ENCODE measurements around the gene TMEM101. TPM values are rescaled to one million over a fixed set of nuclear protein-coding genes. Genes with fewer than 3 reads are reported as not detected.
"Not testable (repeated sequence)": the region's sequence is repeated elsewhere in the genome, so short reads cannot be mapped to it uniquely, and the experiment has no call there.

The TMEM101 gene
- total and polyA plus RNA-seq, 2 experiments from 2014 or later, result 25.0 to 45.4 TPM

GRCh38 chr17:44038604-44039011 is 23.8 kb upstream of the TMEM101 start:
- H3K27me3 ChIP-seq (replicated peaks; ENCODE audit: insufficient read depth), result no peaks in the 10 kb centered on the region
- 51 to 60% methylated on average over 3 of the region's 3 CpGs for WGBS, 2 experiments (ENCODE audit: low coverage in 1 of 2, low lambda C conversion rate in 2 of 2, missing lambda C conversion rate in 2 of 2)
- no peaks in the 10 kb centered on the region for H3K9me3 ChIP-seq (ENCODE audit: low read depth)
- H3K4me3 ChIP-seq, result no peak overlapping the region
- H3K4me1 ChIP-seq (ENCODE audit: insufficient read depth), result peaks cover 26% of the 10 kb centered on the region
- DNase-seq, result no peak
- H3K36me3 ChIP-seq (ENCODE audit: low read depth), result peaks cover 34% of the 10 kb centered on the region
- TF ChIP-seq EZH2 (IDR thresholded peaks at IDR 0.05; ENCODE audit: insufficient read depth, poor library complexity, severe bottlenecking) (no peak), EZH2phosphoT487 (IDR thresholded peaks at IDR 0.05; ENCODE audit: insufficient read depth, low read depth) (no peak)
- H2AFZ ChIP-seq, result no peak overlapping the region
- H3K4me2 ChIP-seq (ENCODE audit: unreplicated experiment), result no peak overlapping the region
- no peak overlapping the region for H3K27ac ChIP-seq
- peaks cover 76% of the 10 kb centered on the region for H3K79me2 ChIP-seq (ENCODE audit: insufficient read depth)
- no peak overlapping the region for H3K9ac ChIP-seq
- H3K9me2 ChIP-seq (ENCODE audit: insufficient read depth), result no peaks in the 10 kb centered on the region
- peaks cover 15% of the 10 kb centered on the region for H4K20me1 ChIP-seq (ENCODE audit: insufficient read depth)
- in situ Hi-C loops (cut with MboI), result no loop called here
- peaks cover 34% of the 10 kb centered on the region for H3F3A ChIP-seq (ENCODE audit: insufficient read depth)

GRCh38 chr17:44037471-44037870 is 22.7 kb upstream of the TMEM101 start:
- Histone ChIP-seq H3K27me3 (replicated peaks; ENCODE audit: insufficient read depth) (no peaks in the 10 kb centered on the region), H3K36me3 (ENCODE audit: low read depth) (peaks cover 38% of the 10 kb centered on the region), H3K79me2 (ENCODE audit: insufficient read depth) (peaks cover 68% of the 10 kb centered on the region), H4K20me1 (ENCODE audit: insufficient read depth) (peaks cover 9% of the 10 kb centered on the region; the same call in 1 of the 2 replicates), H3K4me2 (ENCODE audit: unreplicated experiment) (no peak overlapping the region), H3K9me2 (ENCODE audit: insufficient read depth) (no peaks in the 10 kb centered on the region), H2AFZ (no peak overlapping the region), H3F3A (ENCODE audit: insufficient read depth) (peaks cover 25% of the 10 kb centered on the region), H3K4me1 (ENCODE audit: insufficient read depth) (peaks cover 16% of the 10 kb centered on the region), H3K27ac (no peak overlapping the region), H3K9ac (no peak overlapping the region), H3K9me3 (ENCODE audit: low read depth) (no peaks in the 10 kb centered on the region), H3K4me3 (no peak overlapping the region)
- TF ChIP-seq EZH2phosphoT487 (IDR thresholded peaks at IDR 0.05; ENCODE audit: insufficient read depth, low read depth) (no peak), EZH2 (IDR thresholded peaks at IDR 0.05; ENCODE audit: insufficient read depth, poor library complexity, severe bottlenecking) (no peak)
- 77 to 79% methylated on average over 2 of the region's 2 CpGs for WGBS, 2 experiments (ENCODE audit: low coverage in 1 of 2, low lambda C conversion rate in 2 of 2, missing lambda C conversion rate in 2 of 2)
- no peak for DNase-seq
- in situ Hi-C loops (cut with MboI), result no loop called here

GRCh38 chr17:44034688-44035087 is 19.9 kb upstream of the TMEM101 start:
- H4K20me1 ChIP-seq (ENCODE audit: insufficient read depth); in situ Hi-C loops (cut with MboI); H3K27ac ChIP-seq; H3K9ac ChIP-seq; H3K27me3 ChIP-seq (replicated peaks; ENCODE audit: insufficient read depth); H3K4me1 ChIP-seq (ENCODE audit: insufficient read depth); H3K9me3 ChIP-seq (ENCODE audit: low read depth); H3K9me2 ChIP-seq (ENCODE audit: insufficient read depth); H2AFZ ChIP-seq; H3K4me3 ChIP-seq; DNase-seq; H3K4me2 ChIP-seq (ENCODE audit: unreplicated experiment): not testable (repeated sequence)
- peaks cover 13% of the 10 kb centered on the region; the same call in 1 of the 2 replicates for H3F3A ChIP-seq (ENCODE audit: insufficient read depth)
- peaks cover 56% of the 10 kb centered on the region for H3K79me2 ChIP-seq (ENCODE audit: insufficient read depth)
- WGBS, 2 experiments (ENCODE audit: low coverage in 1 of 2, low lambda C conversion rate in 2 of 2, missing lambda C conversion rate in 2 of 2), result no CpG with 5 or more reads among the region's 3 CpGs
- H3K36me3 ChIP-seq (ENCODE audit: low read depth), result peaks cover 52% of the 10 kb centered on the region

GRCh38 chr17:44033861-44034408 is 19.2 kb upstream of the TMEM101 start:
- Histone ChIP-seq H3K9me2 (ENCODE audit: insufficient read depth) (no peaks in the 10 kb centered on the region), H3K27ac (no peak overlapping the region)
- in situ Hi-C loops (cut with MboI), result no loop called here

More at GRCh38 chr17:44033861-44034408, 19.2 kb upstream of the TMEM101 start:
- H3K27me3 ChIP-seq (replicated peaks; ENCODE audit: insufficient read depth), result no peaks in the 10 kb centered on the region
- H2AFZ ChIP-seq, result no peak overlapping the region
- peaks cover 49% of the 10 kb centered on the region for H3K79me2 ChIP-seq (ENCODE audit: insufficient read depth)
- DNase-seq, result no peak
- H3K9ac ChIP-seq, result no peak overlapping the region
- peaks cover 13% of the 10 kb centered on the region; the same call in 1 of the 2 replicates for H3F3A ChIP-seq (ENCODE audit: insufficient read depth)
- no peaks in the 10 kb centered on the region for H3K4me1 ChIP-seq (ENCODE audit: insufficient read depth)
- peaks cover 52% of the 10 kb centered on the region for H3K36me3 ChIP-seq (ENCODE audit: low read depth)
- H4K20me1 ChIP-seq (ENCODE audit: insufficient read depth), result no peaks in the 10 kb centered on the region
- TF ChIP-seq EZH2 (IDR thresholded peaks at IDR 0.05; ENCODE audit: insufficient read depth, poor library complexity, severe bottlenecking), result no peak
- no peak for TF ChIP-seq EZH2phosphoT487 (IDR thresholded peaks at IDR 0.05; ENCODE audit: insufficient read depth, low read depth)
- H3K4me2 ChIP-seq (ENCODE audit: unreplicated experiment), result no peak overlapping the region
- 93 to 96% methylated on average over 3 of the region's 3 CpGs for WGBS, 2 experiments (ENCODE audit: low coverage in 1 of 2, low lambda C conversion rate in 2 of 2, missing lambda C conversion rate in 2 of 2)
- H3K9me3 ChIP-seq (ENCODE audit: low read depth), result no peaks in the 10 kb centered on the region
- no peak overlapping the region for H3K4me3 ChIP-seq
